GM12892 (cell line): ENCODE data around the gene EXOSC1.

Experiments used
- POLR2AphosphoS5 ChIP-seq: IDR thresholded peaks from 2 replicates; pipeline ENCODE4 v1.6.1; 2011; ENCODE audit warnings: low read depth, low read length, control low read depth
- TAF1 ChIP-seq: IDR thresholded peaks from 2 replicates; pipeline ENCODE4 v1.6.1; 2011; ENCODE audit warnings: low read depth, mild to moderate bottlenecking, control low read depth, low read length, borderline replicate concordance

GRCh38 chr10:97462309-97462708 is 16.5 kb upstream of the EXOSC1 start:
- TF ChIP-seq POLR2AphosphoS5, result no peak
- no peak for TF ChIP-seq TAF1
